Natural killer cell (primary cell): Measurements from ENCODE around the gene ENPP7. TPM values are rescaled to one million over a fixed set of nuclear protein-coding genes. Genes with fewer than 3 reads are reported as not detected.

Experiments
- ATAC-seq, 3 donors: fragments of 150-1000 bp in 2 of 3; fragments of 200-7000 bp in 1 of 3; cut with Tn5 transposase; 1 replicate in 1 of 3; 2 replicates in 2 of 3; pipeline ENCODE4 v1.10.0; 2021; ENCODE audit warnings: mild to moderate bottlenecking in 2 of 3, moderate library complexity in 2 of 3
- DNase-seq, 2 donors: peaks; one replicate each; pipeline versions ENCODE4 v3.0.0 to v3.0.0-alpha.2; 2013 to 2021; ENCODE audit warnings: mixed read lengths in 1 of 2
- H3K27ac ChIP-seq: one replicate; pipeline ENCODE4 v1.5.1; 2013; ENCODE audit warnings: mild to moderate bottlenecking, low read length
- H3K27me3 ChIP-seq: one replicate; pipeline ENCODE4 v1.6.1; 2013; ENCODE audit warnings: low read length; ENCODE audit not compliant: control insufficient read depth, insufficient read depth
- H3K36me3 ChIP-seq: one replicate; pipeline ENCODE4 v1.6.1; 2013; ENCODE audit warnings: low read length; ENCODE audit not compliant: control insufficient read depth, insufficient read depth
- H3K4me1 ChIP-seq: one replicate; pipeline ENCODE4 v1.6.1; 2013; ENCODE audit warnings: low read length; ENCODE audit not compliant: control insufficient read depth, insufficient read depth
- H3K4me3 ChIP-seq: one replicate; pipeline ENCODE4 v1.5.1; 2013; ENCODE audit warnings: low read length
- H3K9me3 ChIP-seq: one replicate; pipeline ENCODE4 v1.6.1; 2013; ENCODE audit warnings: low read length; ENCODE audit not compliant: control insufficient read depth, insufficient read depth
- H3K27ac Mint-ChIP-seq, 2 donors: one replicate each; pipeline ENCODE4 v1.8.0; 2022; ENCODE audit warnings: mild to moderate bottlenecking in 2 of 2, mixed read lengths in 2 of 2, moderate library complexity in 1 of 2
- H3K27me3 Mint-ChIP-seq, 2 donors: one replicate each; pipeline ENCODE4 v1.8.0; 2022; ENCODE audit warnings: low read depth in 2 of 2, mixed read lengths in 2 of 2
- H3K36me3 Mint-ChIP-seq: one replicate; pipeline ENCODE4 v1.8.0; 2022; ENCODE audit warnings: mixed read lengths
- H3K4me1 Mint-ChIP-seq, 2 donors: one replicate each; pipeline ENCODE4 v1.8.0; 2022; ENCODE audit warnings: mixed read lengths in 2 of 2
- H3K4me3 Mint-ChIP-seq: one replicate; pipeline ENCODE4 v1.8.0; 2022; ENCODE audit warnings: mild to moderate bottlenecking, moderate library complexity, mixed read lengths
- H3K9me3 Mint-ChIP-seq, 2 donors: one replicate each; pipeline ENCODE4 v1.8.0; 2022; ENCODE audit warnings: mixed read lengths in 2 of 2
- WGBS: methylation state at CpG from one replicate; pipeline ENCODE4 v1.1.7; 2013; ENCODE audit warnings: missing lambda C conversion rate; ENCODE audit not compliant: insufficient coverage; 5-methylcytosine and 5-hydroxymethylcytosine counted together
- intact Hi-C: fragments of 100-400 bp; cut with micrococcal nuclease; formaldehyde crosslinking; loops from one replicate; pipeline ENCODE4 v1.14.2; 2022
- total RNA-seq, 4 donors: library from RNA; stranded (reverse); fragments of 120-200 nt in 1 of 4; gene quantifications; one replicate each; pipeline versions ENCODE4 v1.2.3 to v1.2.4, GENCODE V29; 2013 to 2022
- TF ChIP-seq, protein P1 (sequence below): fragments of 200-600 bp; IDR thresholded peaks from one replicate; pipeline ENCODE4 v1.8.0; 2022; ENCODE audit warnings: antibody characterized with exemption

ENPP7 gene
- total RNA-seq, 3 donors from 2014 or later (not counting 1 experiment from before 2014, with no cell fraction given) = 0.95 TPM; not detected in 2

DNA sequence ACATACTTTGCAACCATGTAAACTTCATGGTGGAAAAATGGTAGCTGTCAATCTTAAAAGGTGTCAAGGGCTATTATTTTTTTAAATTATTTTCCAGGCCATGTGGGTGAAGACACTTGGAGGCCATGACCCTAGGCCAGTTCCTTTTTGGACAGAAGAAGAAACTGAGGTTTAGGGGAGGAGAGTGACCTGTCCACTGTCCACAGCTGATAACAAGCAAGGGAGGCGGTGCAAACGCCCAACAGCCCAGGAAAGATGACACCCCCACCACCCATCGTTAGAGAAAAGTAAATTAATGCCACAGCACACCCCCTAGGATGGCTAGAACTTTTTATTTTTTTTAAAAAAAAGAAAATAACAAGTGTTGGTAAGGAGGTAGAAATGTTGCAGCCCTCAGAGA lies 19.2 kb downstream of the ENPP7 start:
- no peak for ATAC-seq

DNA sequence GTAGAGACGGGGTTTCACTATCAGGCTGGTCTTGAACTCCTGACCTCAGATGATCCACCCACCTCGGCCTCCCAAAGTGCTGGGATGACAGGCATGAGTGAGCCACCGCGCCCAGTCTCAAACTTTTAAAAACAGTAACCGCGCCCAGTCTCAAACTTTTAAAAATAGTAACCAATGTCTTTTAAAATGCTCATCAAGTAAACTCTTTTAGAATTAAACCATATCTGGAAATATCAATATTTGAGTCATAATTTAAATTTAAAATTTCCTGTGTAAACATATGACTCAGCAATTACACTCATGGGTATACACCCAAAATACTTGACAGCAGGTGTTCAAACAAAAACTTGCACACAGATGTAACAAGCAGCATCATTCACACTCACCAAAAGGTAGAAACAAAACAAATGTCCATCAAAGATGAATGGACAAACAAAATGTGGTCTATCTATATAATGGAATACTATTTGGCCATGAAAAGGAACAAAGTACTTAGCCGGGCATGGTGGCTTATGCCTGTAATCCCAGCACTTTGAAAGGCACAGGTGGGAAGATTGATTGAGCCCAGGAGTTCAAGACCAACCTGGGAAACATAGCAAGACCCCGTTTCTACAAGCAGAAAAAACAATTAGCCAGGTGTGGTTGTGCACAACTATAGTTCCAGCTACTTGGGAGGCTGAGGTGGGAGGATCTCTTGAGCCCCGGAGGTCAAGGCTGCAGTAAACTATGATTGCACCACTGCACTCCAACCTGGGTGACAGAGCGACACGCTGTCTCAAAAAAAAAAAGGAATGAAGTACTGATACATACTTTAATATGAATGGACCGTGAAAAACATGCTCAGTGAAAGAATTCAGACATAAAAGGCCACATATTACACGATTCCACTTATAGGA lies 20.2 kb downstream of the ENPP7 start:
- peaks cover 18 to 19% of the 10 kb centered on the region in 2 donors for H3K27me3 Mint-ChIP-seq
- no peaks in the 10 kb centered on the region for H3K9me3 Mint-ChIP-seq
- Histone ChIP-seq H3K9me3 (no peaks in the 10 kb centered on the region), H3K36me3 (no peaks in the 10 kb centered on the region), H3K27ac (no peak overlapping the region), H3K4me1 (peaks cover 9% of the 10 kb centered on the region), H3K27me3 (peaks cover 31% of the 10 kb centered on the region), H3K4me3 (no peak overlapping the region)
- intact Hi-C loops = no loop called here
- H3K4me3 Mint-ChIP-seq = no peak overlapping the region
- ATAC-seq (no peak), DNase-seq (no peak)
- TF ChIP-seq, protein P1, sequence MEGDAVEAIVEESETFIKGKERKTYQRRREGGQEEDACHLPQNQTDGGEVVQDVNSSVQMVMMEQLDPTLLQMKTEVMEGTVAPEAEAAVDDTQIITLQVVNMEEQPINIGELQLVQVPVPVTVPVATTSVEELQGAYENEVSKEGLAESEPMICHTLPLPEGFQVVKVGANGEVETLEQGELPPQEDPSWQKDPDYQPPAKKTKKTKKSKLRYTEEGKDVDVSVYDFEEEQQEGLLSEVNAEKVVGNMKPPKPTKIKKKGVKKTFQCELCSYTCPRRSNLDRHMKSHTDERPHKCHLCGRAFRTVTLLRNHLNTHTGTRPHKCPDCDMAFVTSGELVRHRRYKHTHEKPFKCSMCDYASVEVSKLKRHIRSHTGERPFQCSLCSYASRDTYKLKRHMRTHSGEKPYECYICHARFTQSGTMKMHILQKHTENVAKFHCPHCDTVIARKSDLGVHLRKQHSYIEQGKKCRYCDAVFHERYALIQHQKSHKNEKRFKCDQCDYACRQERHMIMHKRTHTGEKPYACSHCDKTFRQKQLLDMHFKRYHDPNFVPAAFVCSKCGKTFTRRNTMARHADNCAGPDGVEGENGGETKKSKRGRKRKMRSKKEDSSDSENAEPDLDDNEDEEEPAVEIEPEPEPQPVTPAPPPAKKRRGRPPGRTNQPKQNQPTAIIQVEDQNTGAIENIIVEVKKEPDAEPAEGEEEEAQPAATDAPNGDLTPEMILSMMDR = no peak
- WGBS = 87% methylated on average over 13 of the region's 13 CpGs
- H3K4me1 Mint-ChIP-seq = peaks cover 0 to 6% of the 10 kb centered on the region in 2 donors
- H3K27ac Mint-ChIP-seq = no peak overlapping the region
- no peaks in the 10 kb centered on the region for H3K36me3 Mint-ChIP-seq

More for the DNA sequence above, 19.2 kb downstream of the ENPP7 start:
- no CpG with 5 or more reads among the region's 3 CpGs for WGBS
- H3K4me1 ChIP-seq = peaks cover 13% of the 10 kb centered on the region
- H3K36me3 ChIP-seq = no peaks in the 10 kb centered on the region
- H3K27ac ChIP-seq = no peak overlapping the region
- Mint-ChIP-seq H3K4me1 (peaks cover 7 to 12% of the 10 kb centered on the region in 2 donors), H3K9me3 (no peaks in the 10 kb centered on the region), H3K36me3 (no peaks in the 10 kb centered on the region), H3K27ac (no peak overlapping the region), H3K4me3 (no peak overlapping the region), H3K27me3 (peaks cover 19 to 22% of the 10 kb centered on the region in 2 donors)
- intact Hi-C loops = loop anchor here (5.0 kb wide), 2 partner anchors 47 to 92 kb away; partner anchors contain the start of gene CBX8
- no peaks in the 10 kb centered on the region for H3K9me3 ChIP-seq
- H3K4me3 ChIP-seq = no peak overlapping the region
- TF ChIP-seq, protein P1 = no peak
- DNase-seq = no peak
- H3K27me3 ChIP-seq = peaks cover 31% of the 10 kb centered on the region

DNA sequence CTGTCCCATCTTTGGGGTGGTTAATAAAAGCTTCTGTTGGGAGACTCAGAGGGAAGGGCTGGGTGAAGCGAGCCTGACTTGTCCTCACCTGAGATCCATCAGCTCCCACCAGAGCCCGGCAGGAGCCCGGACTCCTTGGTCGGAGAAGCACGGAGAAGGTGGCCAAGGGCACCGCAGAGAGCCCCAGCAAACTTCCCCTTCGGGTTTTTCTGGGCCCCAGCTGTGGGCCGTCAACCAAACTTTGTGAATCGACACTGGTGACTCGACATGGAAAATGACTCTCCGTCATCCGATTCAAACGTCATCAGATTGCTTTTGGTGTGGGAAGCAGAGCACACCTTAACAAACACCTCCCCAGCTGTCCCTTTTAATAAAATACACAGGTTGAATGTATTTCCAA lies 21.4 kb downstream of the ENPP7 start:
- Histone ChIP-seq H3K27ac (no peak overlapping the region), H3K4me1 (peaks cover 6% of the 10 kb centered on the region), H3K4me3 (no peak overlapping the region), H3K36me3 (no peaks in the 10 kb centered on the region), H3K27me3 (peaks cover 22% of the 10 kb centered on the region), H3K9me3 (no peaks in the 10 kb centered on the region)
- intact Hi-C loops = no loop called here
- H3K27me3 Mint-ChIP-seq = peaks cover 17 to 20% of the 10 kb centered on the region in 2 donors
- H3K4me3 Mint-ChIP-seq = no peak overlapping the region
- no peaks in the 10 kb centered on the region for H3K36me3 Mint-ChIP-seq
- no peaks in the 10 kb centered on the region for H3K9me3 Mint-ChIP-seq
- WGBS = 10% methylated on average over 12 of the region's 13 CpGs
- ATAC-seq (no peak), DNase-seq (peak in 1 of 2 donors; percentile 26)
- no peak overlapping the region for H3K27ac Mint-ChIP-seq
- TF ChIP-seq, protein P1 = no peak
- peaks cover 0 to 6% of the 10 kb centered on the region in 2 donors for H3K4me1 Mint-ChIP-seq
